Neural cell (in vitro differentiated cells): Measurements from ENCODE around the gene AFF3.

Experiments used
- POLR2AphosphoS5 ChIP-seq: IDR thresholded peaks from 2 replicates; pipeline ENCODE4 v1.6.1; 2012
- SMC3 ChIP-seq: fragments of 450-650 bp; conservative IDR thresholded peaks from 2 replicates; pipeline ENCODE4 v1.6.1; 2014; ENCODE audit warnings: antibody characterized with exemption, mild to moderate bottlenecking, moderate library complexity; ENCODE audit not compliant: poor library complexity
- TAF1 ChIP-seq: IDR thresholded peaks from 2 replicates; pipeline ENCODE4 v1.6.1; 2012; ENCODE audit warnings: low read depth
- TF ChIP-seq, protein P1 (sequence below): fragments of 450-650 bp; IDR thresholded peaks from 2 replicates; pipeline ENCODE4 v1.5.1; 2014; ENCODE audit warnings: antibody characterized with exemption, mild to moderate bottlenecking, moderate library complexity; ENCODE audit not compliant: poor library complexity, severe bottlenecking
- TF ChIP-seq, protein P2 (sequence below): IDR thresholded peaks from 2 replicates; pipeline ENCODE4 v1.6.1; 2012; ENCODE audit warnings: borderline replicate concordance

- TF ChIP-seq, protein P1, sequence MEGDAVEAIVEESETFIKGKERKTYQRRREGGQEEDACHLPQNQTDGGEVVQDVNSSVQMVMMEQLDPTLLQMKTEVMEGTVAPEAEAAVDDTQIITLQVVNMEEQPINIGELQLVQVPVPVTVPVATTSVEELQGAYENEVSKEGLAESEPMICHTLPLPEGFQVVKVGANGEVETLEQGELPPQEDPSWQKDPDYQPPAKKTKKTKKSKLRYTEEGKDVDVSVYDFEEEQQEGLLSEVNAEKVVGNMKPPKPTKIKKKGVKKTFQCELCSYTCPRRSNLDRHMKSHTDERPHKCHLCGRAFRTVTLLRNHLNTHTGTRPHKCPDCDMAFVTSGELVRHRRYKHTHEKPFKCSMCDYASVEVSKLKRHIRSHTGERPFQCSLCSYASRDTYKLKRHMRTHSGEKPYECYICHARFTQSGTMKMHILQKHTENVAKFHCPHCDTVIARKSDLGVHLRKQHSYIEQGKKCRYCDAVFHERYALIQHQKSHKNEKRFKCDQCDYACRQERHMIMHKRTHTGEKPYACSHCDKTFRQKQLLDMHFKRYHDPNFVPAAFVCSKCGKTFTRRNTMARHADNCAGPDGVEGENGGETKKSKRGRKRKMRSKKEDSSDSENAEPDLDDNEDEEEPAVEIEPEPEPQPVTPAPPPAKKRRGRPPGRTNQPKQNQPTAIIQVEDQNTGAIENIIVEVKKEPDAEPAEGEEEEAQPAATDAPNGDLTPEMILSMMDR = no peak
- TF ChIP-seq, protein P2, sequence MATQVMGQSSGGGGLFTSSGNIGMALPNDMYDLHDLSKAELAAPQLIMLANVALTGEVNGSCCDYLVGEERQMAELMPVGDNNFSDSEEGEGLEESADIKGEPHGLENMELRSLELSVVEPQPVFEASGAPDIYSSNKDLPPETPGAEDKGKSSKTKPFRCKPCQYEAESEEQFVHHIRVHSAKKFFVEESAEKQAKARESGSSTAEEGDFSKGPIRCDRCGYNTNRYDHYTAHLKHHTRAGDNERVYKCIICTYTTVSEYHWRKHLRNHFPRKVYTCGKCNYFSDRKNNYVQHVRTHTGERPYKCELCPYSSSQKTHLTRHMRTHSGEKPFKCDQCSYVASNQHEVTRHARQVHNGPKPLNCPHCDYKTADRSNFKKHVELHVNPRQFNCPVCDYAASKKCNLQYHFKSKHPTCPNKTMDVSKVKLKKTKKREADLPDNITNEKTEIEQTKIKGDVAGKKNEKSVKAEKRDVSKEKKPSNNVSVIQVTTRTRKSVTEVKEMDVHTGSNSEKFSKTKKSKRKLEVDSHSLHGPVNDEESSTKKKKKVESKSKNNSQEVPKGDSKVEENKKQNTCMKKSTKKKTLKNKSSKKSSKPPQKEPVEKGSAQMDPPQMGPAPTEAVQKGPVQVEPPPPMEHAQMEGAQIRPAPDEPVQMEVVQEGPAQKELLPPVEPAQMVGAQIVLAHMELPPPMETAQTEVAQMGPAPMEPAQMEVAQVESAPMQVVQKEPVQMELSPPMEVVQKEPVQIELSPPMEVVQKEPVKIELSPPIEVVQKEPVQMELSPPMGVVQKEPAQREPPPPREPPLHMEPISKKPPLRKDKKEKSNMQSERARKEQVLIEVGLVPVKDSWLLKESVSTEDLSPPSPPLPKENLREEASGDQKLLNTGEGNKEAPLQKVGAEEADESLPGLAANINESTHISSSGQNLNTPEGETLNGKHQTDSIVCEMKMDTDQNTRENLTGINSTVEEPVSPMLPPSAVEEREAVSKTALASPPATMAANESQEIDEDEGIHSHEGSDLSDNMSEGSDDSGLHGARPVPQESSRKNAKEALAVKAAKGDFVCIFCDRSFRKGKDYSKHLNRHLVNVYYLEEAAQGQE = no peak
- TF ChIP-seq POLR2AphosphoS5 (no peak), SMC3 (no peak), TAF1 (no peak)
Observed at GRCh38 chr2:100041385-100041784, 101.0 kb downstream of the AFF3 start.
